GM21447 (cell line): ENCODE data around the gene ADGRL3.
"Not testable (repeated sequence)": the region's sequence is repeated elsewhere in the genome, so short reads cannot be mapped to it uniquely, and the experiment has no call there.

Experiments
- ATAC-seq: cut with Tn5 transposase; IDR thresholded peaks from one replicate; pipeline ENCODE4 v1.9.1; 2021; ENCODE audit not compliant: unreplicated experiment

ADGRL3 gene

DNA sequence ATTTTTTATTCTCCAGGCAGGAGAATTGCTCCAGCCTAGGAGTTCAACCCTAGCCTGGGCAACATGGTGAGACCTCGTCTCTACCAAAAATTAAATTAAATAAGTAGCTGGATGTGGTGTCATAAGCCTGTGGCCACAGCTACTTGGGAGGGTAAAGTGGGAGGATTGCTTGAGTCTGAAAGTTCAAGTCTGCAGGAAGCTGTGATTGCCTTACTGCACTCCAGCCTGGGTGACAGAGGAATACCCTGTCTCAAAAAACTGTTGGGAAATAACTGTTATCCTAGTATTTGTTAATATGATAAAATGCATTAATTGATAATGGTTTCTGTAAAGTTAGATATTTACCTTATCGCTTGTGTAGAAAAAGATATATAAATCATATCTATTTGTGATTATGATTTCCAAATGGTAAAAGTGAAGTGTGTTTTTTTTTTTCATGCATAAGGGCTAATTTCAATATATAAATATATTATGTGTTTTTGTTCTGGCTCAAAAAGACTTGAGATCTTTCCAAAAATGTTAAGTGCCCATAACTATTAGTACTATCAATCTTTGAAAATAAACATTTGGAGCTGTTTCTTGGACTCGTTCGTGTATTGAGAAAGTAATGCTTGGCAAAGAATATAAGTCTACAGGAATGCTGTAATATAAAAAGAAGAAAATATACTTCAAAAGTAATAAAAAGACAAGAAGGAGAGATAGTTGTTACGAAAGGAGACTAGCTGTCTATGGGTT is 396.6 kb downstream of the ADGRL3 start:
- ATAC-seq, result no peak

DNA sequence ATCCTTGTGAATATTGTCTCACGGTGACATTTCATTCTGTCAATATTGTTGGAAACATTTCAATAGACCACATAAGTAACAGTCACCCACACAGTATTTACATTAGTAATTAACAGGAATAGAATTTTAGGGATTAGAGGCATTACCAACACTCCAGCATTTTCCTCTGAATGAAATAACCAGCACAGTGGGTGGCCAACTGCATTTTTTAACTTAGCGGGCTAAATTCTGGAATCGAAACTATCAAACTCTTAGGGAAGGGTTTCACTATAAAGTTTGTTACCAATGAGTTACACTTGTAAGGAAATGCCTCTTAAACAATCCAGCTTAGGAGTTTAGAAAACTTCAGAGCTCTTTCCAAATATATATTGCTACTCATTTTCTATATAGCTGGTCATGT is 403.0 kb downstream of the ADGRL3 start:
- no peak for ATAC-seq

DNA sequence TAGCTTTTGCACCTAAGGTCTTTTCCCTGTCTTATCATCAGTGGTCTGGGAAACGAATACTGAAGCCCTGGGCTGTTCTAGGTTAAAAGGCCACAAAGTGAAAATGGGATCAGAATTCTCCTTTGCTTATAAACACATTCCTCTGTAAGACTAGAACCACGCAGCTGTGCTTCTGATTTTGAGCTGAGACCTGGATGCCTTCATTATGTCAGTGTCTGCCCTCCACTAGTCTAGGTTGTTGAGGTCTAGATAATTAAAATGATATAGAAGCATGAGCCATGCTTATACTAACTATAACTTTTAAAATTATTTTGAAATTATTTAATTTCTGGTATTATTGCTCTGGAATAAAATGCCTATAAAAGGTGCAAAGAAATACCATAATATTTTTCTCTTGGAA is 403.9 kb downstream of the ADGRL3 start:
- ATAC-seq, result no peak

DNA sequence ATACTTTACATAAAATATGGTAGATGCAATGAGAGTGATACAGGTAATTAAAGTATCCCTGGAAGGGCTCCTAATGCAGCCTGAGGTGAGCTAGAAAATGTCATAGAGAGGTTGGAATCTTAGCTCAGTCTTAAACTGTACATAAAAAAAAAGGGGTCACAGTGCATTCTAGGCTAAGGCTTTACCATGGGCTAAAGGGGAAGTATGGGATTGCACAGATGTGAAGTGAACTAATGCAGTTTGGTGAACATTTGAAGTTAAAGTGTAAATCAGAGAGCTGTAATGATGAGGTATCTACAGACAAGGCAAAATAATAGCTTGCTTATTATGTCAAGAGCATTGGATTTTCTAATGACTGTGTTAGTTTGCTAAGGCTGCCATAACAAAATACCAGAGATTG is 405.9 kb downstream of the ADGRL3 start:
- no peak for ATAC-seq

DNA sequence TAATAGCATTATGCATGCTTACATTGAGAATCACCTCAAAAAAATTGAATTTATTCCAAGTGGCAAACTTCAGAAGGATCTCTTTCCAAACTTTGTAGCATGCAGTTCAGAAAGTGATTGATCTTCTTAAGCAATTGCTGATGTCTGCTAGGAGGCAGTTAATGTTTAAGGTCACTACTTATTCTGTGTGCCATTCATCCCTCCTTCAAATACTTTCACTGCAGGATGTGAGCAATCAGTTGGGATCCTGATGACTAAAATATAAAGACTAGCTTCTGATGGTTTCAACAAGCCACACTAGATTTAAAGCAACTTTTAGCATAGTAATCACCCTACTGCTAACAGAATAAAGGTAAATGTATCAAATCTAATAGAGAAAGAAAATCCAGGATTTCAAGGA is 414.1 kb downstream of the ADGRL3 start:
- ATAC-seq, result no peak

DNA sequence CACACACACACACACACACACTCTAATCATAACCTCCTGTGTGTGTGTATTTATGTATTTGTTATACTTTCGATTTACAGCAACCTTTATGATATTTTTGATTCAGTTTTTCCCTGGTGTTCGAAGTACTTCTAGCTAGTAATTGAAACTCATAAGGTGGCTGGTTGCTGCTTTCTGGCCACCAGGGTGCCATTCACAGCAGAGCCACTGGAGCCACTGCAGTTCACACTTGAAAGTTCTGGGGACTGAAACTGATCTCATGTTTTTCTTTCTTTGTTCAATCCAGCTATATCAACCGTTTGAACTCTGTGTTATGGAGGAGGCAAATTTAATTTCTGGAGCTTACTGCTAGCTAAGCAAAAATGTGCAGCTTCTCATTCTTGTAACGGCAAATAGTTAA is 419.4 kb downstream of the ADGRL3 start:
- ATAC-seq, result no peak

DNA sequence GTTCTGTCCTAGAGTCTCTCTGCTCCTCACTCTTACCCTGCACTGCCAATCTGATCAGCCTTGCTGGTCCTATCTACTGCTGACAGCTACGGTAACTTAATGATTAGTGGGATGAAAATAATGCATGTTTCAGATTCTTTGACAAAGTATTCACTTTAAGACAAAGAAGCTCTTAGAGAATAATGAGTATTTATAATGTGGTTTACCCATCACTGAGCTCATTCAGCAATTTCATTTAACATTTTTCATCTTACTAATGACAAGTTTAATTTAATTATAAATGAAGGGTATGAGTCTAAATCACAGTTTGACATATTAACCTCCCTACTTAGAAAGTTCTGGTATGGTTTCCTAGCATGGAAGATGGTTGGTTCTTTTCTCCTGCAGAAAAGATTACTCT is 428.2 kb downstream of the ADGRL3 start:
- ATAC-seq, result no peak

DNA sequence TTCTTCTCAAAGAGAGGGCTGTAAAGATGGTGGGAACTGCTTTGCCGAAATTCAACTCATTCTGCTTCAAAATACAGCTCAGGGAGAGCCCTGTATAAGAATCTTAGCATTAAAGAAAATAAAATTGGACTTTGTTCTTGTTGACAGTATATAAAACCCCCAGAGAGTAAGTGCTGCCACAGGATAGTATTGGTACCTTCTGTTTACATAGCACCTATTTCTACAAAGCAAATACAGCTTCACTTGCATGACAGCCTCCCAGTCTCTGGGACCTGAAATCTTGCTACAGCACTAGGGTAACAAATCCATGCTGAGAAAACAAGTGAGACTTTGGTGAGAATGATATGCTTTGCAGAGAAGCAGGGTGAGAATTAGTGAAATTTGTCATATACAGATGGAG is 428.6 kb downstream of the ADGRL3 start:
- ATAC-seq, result no peak

DNA sequence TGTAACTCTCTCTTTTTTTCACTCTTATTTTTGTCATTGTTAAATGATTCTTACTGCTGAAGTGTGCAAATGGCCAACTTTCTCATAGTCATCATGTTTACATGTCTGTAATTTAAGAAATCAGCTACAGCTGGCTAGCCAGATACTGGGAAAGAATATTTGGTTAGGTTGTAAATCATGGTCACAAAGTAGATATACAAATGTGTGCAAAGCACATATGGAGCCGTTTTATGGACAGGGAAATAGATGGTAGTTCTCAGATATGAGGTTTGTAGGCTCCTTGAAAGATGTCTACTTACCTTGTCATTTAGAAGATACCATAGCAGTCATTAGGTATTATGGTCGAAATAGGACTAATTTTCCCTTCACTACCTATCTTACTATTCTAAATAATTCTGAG is 430.4 kb downstream of the ADGRL3 start:
- ATAC-seq, result no peak

DNA sequence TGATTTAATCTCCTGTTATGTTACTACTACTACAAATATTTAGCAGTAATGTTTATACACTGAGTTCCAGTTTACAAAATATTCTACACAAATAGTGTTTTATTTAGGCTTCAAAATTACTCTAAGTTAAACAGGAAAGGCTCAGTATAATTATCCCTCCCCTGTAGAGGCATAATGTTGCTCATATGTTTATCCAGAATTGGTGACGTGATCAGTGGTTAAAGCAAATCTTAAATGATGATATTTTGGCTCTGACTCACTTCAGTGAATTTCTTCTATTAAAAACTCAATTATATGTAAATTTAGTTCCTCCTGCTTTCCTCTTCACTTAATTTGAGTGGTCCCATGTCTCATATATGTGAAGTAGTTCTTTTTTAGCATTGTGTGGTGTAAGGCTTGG is 438.5 kb downstream of the ADGRL3 start:
- no peak for ATAC-seq

DNA sequence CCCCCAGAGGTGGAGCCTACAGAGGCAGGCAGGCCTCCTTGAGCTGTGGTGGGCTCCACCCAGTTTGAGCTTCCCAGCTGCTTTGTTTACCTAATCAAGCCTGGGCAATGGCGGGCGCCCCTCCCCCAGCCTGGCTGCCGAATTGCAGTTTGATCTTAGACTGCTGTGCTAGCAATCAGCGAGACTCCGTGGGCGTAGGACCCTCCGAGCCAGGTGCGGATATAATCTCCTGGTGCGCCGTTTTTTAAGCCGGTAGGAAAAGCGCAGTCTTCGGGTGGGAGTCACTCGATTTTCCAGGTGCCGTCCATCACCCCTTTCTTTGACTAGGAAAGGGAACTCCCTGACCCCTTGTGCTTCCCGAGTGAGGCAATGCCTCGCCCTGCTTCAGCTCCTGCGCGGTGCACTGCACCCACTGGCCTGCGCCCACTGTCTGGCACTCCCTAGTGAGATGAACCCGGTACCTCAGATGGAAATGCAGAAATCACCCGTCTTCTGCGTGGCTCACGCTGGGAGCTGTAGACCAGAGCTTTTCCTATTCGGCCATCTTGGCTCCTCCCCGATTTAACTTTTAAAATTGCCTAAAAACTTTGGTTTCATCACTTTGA is 446.7 kb downstream of the ADGRL3 start:
- not testable (repeated sequence) for ATAC-seq

DNA sequence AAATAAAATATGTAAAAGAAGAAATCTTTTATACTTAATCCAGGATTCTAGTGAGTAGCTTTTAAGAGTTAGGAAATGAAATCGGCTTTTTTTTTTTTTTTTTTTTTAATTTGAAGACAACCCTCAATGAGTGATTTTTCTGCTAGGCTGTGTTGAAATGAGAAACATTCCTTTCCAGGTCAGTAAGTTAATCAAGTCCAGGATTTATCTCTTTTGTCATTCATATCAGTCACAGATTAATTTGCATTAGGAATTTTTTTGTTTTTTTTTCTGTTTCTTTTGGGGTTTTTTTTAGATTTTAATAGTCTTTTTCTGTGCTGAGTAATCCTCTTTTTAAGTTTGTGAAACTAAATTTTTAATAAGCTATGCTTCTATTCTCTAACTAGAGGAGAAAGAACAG is 448.1 kb downstream of the ADGRL3 start:
- no peak for ATAC-seq

DNA sequence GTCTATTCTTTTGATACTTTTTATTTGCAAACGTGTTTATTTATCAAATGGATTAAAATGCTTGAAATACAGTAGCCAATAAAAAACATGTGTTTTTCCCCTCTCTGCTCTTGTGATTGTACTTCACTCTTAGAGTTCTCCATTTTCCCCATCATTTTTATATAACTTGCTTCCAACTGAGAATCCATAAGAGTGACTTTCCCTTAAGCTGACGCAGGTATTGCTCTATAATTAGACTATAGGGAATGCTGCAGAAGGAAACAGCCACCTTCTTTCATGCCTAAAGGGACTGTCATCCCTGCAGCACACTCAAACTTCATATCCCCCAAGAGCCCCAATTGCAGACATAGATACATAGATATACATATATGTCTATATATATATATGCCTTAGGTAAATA is 456.9 kb downstream of the ADGRL3 start:
- no peak for ATAC-seq

DNA sequence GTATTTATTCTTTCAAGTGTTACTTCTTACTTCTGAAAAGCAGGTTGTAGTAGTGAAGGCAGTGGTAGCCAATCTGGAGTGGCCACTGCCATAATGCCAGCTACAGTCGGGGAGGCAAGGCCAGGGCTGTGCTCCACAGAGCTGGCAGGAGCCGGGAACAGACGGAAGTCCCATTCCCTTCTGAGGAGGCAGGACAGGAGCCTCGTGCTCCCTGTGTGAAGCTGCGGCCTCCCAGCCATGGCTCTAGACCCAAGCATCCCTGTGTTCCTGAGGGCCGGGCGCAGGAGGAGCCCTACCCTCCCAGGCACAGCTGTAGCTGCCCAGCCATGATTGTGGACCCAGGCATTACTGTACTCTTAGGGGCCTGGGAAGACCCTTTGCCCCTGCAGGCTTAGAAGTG is 461.8 kb downstream of the ADGRL3 start:
- ATAC-seq, result no peak

DNA sequence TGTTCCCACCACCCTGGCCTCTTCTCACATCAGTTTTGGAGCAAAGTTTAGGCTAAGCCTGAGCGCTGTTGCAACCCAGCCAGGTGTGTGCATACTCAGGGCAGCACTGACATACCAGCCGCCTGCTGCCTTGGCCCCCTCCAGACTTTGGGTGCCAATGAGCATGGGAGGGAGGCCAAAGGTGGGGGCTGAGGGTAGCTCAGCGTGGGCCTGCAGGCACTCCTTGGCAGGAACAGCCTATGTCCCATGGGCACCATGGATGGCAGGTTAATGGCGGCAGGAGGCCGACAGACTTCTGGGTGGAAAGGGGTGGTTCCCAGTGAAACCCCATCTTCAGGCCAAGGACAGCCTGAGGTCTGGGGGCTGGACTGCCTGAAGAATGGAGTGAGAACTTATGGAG is 462.2 kb downstream of the ADGRL3 start:
- ATAC-seq, result no peak

DNA sequence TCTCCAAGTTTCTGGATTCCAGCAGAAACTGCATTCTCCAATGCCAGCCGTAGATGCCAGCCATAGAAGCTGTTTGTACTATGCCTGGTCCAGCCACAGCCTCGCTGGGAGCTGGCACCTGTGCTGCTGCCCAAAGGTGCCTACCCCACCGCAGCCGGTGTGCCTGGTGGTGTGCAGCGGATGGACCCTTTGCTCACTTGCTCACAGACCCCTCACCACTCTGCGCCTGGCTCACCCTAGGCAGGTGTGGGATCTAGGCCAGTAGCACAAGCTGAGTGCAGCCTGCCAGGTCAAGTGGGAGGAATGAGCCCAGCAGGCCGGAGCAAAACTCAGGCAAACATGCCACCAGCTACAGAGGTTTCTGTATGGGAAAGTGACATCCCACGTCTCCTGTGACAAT is 463.2 kb downstream of the ADGRL3 start:
- no peak for ATAC-seq

DNA sequence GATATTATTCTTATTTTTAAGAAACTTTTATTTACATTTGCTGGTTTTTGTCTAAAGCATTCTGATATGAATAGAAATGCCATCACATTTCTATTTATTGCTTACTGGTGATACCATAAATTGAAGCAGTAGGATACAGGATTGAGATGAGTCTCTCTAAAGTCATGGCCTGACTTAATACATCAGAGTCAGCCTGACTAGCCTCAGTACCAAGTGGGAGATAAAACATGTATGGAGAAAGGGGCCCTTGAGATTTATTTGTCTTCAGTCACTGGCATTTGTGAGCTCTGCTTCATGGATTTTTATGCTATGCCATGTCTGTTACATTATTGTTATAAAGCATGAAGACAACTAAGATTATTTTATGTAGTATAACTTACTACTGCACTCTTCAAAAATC is 465.5 kb downstream of the ADGRL3 start:
- no peak for ATAC-seq

DNA sequence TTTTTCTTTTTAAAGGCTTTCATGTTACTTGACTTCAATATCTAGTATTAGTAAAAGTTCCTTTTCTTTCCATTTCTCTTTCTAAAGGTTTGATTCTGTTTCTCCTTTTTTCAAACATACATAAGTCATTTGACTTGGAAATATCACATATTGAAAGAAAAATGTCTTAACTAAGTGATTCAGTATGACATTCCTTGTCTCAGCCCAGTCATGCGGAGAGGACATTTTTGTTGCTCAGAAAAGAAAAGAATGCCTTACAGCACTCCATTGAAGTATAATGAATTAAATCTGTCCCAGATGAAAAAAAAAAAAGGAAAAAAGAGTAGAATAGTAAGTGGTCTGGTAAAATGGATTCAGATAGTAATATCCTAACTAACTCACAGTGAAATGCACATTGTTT is 466.1 kb downstream of the ADGRL3 start:
- no peak for ATAC-seq

DNA sequence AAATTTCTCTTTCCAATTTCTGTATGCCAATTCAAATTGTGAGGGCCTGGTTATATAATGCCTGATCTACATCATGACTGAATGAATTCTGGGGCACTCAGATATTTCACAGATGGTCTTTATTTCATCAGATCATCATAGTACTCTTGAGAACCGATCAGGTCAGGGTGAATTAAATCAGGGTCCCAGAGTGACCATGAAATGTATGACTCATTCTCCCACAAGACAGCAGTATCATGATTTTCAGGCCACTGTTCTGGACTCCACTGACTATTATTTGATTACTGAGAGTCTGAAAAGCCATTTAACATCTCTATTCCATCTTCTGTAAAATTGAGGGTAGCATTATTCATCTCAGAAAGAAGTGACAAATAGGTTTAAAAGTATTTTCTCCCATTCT is 471.5 kb downstream of the ADGRL3 start:
- ATAC-seq, result no peak

DNA sequence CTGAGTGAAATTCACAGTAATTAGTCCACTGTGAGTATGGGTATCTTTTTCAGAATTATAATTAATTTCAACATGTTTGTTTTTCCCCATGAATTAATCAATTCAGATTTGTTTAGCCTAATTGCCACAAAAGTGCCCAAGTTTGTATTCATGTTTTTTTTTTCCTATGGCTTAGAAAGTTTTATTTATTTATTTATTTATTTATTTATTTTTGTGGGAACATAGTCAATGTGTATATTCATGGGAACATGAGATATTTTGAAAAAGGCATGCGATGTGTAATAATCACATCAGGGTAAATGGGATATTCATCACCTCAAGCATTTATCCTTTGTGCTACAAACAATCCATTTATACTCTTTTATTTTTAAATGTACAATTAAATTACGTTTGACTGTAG is 475.3 kb downstream of the ADGRL3 start:
- ATAC-seq, result no peak

DNA sequence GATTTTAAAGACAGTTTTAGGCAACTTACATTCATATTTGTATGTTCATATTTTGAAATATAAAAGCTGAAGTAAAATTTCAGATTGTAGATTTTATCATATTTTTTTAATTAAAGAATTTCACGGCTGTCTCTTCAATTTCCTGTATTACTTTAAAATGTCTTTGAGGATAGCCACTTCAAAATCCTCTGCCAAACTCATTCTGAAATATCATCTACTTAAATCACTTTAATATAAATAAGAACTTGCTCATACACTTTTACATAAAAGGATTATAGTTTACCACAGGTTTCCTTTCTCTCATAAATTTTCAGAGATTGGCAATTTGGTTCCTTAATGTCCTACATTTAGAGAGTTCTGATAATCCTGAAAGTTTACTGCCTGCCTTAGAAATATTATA is 478.2 kb downstream of the ADGRL3 start:
- ATAC-seq, result no peak

DNA sequence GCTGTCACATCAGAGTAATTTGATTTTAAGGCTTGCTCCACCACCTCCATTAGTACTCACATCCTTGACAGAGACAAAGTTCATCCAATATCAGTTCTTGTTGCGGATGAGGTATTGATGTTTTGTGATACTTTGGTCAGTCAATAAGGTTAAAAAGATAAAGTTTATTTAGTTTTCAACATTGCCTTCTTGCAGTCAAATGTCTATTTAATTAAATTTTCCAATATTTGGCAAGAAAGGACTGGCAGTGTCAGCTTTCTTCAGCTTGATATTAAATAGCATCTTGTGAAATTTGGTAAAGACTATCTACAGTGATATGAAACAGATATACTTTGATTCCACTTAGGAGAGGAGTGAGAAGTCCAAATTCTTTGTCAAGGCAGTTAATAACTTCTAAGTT is 493.4 kb downstream of the ADGRL3 start:
- ATAC-seq, result no peak

DNA sequence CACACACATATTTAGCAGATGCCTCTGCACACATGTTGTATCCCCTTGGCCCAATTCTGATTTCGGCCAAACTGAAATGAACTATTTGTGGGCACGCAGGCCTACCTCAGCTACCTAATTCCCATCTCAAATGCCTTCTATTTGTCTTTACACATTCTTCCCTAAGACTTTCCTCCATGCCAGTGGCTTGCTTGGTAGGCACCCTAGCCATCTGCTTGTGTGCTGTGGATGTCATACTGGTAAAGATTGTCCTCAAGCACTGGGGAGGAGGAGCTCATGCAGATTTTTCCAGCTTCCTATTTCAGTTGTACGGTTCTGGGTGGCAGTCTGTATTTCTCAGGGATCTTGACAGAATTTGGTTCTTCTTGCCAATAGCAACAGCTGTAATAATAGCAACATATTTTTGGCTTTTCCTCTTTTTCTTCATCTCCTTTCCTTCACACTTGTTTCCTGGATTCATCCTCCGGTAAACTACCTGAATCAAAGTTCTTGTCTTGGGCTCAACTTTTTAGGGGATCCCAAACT is 514.3 kb downstream of the ADGRL3 start:
- no peak for ATAC-seq
